ENCODE measurements around the gene BTBD10.
"Not testable (repeated sequence)": the region's sequence is repeated elsewhere in the genome, so short reads cannot be mapped to it uniquely, and the experiment has no call there.

The BTBD10 gene

DNA sequence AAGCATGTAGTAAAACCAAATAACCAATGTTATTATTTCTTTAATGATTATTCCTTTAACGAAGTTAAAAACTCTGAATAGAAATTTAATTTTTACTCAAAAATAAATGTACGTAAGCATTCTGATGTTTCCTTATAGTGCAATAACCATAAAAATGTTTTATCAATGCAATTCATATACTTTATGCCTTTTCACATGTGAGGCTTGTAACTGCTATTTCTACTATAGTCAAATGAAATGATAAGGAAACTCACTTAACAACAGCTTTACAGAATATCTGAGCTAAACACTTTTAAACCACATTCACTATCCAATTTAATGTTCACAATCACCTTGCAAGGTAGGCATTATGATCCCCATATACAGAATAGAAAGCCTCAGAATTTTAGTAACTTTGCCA, 17.4 kb downstream of the BTBD10 start:
- DNase-seq (ENCODE audit: low read depth in 1 of 2, low spot score in 1 of 2) = no peak

DNA sequence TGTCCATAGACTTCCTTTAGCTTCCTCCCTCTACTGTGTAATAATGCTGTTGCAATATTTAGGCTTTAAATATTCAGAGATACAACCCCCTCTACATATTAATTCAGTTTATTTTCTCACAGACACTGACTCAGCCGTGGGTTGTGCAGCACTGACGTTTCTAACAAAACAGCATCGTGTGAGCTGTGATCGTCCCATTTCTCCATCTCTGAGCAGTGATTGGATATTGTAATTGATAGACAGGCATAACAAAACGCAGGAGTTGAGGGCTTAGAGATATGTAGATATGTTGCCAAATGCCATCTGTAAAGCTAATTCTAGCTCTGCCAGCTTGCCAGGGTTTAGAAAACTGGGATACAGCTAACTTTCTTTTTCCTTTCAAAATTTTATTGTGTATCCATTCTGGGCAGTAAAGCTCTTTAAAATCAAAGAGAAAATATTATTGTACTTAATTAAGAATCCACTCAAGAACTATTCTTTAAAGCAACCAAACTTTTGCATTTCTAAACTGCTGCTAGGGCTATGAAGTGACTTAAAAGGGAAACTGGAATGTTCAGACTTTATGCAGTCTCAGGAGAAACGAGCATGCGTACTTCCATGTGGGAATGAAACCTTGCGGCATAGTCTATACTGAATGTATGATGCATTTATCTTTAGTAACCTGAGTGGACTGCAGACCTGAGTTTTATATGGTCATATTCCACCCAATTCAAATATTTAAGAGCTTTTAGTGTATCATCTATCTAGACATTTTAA, 22.7 kb downstream of the BTBD10 start:
- DNase-seq (ENCODE audit: low read depth in 1 of 2, low spot score in 1 of 2) = no peak

DNA sequence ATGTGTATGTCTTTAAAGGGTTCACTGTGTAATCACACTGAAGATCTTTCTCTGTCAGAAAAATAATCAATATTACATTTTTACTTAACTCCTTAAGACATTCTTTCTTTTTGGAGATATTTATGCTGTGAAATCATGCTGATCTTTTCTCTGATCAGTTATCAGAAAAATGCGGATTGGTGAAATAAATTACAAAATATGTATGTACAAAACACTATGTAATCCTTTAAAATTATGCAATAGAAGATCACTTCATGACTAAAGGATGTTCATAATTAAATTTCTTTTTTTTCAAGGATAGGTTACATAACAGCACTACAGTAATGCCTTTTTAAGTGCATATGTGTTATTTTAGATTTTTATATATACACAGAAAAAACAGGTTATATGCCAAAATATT, 24.7 kb downstream of the BTBD10 start:
- no peak for DNase-seq (ENCODE audit: low read depth in 1 of 2, low spot score in 1 of 2)

DNA sequence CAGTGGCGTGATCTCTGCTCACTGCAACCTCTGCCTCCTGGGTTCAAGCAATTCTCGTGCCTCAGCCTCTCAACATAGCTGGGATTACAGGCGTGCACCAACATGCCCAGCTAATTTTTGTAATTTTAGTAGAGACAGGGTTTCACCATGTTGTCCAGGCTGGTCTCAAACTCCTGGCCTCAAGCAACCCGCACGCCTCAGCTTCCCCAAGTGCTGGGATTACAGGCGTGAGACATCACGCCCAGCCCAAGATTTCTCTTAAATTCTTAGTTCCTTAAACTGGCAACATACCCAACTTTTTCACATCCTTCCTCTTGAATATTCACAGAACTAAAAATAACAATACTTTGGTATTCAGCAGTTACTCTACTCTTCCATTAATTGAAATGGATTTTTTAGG, 26.2 kb downstream of the BTBD10 start:
- DNase-seq (ENCODE audit: low read depth in 1 of 2, low spot score in 1 of 2) = not testable (repeated sequence)

DNA sequence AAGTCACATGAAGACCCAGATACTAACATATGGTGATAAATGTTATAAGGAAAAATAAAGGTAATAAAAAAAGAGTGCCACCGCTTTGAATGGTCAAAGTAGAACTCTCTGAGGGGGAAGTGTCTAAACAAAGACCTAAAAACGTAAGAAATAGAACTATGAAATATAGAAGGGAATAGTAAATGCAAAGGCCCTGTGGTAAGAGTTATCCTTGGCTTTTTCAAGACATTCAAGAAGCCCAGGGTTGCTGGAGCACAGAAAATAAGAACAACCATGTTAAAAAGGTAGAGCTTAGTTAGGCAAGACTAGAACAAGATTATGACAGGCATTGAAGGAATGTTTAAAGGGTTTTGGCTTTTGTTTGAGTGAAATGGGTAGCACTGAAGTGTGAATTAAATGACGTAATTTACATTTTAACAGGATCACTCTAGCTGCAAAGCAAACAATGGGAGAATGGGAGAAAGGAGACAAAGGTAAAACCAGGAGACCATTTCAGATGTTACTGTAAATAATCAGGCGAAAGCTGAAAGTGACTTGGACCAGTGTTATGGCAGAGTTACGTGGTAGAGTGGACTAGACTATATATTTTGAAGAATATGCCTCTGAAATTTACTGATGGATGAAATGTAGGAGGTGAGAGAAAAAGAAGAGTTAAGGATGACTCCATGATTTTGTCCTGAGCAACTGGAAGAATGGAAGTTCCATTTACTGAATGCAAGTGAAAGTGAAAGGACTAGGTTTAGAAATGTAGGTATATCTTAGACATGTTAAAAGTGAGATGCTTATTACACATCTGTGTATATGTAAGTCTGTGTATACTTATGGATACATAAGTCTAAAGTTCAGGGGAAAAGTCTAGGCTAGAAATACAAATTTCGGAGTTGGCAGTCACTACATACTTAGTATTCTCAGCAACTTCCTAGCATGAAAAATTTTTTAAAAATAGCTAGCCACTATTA, 28.5 kb downstream of the BTBD10 start:
- DNase-seq (ENCODE audit: low read depth in 1 of 2, low spot score in 1 of 2) = no peak

DNA sequence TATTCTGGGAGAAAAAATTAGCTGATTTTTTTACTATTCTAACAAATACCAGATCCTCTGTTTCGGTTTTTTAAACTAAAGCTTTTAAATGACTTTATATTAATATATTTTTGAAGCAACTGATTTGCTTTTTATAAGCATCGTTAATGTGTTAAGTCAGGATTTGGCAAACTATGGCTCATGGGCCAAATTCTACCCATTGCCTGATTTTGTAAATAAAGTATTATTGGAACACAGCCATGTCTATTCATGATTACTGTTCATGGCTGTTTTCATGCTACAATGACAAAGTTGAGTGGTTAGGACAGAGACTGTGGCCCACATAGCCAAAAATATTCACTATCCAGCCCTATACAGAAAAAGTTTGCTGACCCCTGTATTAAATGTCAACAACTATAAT, 29.6 kb downstream of the BTBD10 start:
- no peak for DNase-seq (ENCODE audit: low read depth in 1 of 2, low spot score in 1 of 2)

DNA sequence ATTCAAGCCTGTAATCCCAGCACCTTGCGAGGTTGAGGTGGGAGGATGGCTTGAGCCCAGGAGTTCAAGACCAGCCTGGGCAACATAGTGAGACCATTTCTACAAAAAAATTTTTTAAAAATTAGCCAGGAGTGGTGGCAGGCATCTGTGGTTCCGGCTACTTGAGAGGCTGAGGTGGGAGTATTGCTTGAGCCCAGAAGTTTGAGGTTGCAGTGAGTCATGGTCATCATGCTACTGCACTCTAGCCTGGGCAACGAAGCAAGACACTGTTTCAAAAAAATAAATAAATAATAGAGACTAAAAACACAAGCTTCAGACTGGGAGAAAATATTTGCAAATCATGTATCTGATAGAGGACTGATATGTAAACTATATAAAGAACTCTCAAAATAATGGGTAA, 33.2 kb downstream of the BTBD10 start:
- no peak for DNase-seq (ENCODE audit: low read depth in 1 of 2, low spot score in 1 of 2)

DNA sequence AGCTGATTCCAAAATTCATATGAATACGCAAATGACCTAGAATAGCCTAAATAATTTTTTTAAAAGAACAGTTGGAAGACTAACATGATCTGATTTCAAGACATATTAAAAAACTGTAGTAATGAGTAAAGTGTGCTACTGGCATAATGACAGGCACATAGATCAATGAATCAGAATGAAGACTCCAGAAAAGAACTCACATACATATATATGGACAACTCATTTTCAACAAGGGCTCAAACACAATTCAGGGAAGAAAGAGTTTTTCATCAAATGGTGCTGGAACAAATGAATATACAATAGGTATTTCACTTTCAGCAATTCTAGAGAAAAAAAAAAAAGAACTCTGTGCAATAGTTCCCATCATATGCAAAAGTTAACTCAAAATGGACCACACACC, 33.7 kb downstream of the BTBD10 start:
- no peak for DNase-seq (ENCODE audit: low read depth in 1 of 2, low spot score in 1 of 2)

DNA sequence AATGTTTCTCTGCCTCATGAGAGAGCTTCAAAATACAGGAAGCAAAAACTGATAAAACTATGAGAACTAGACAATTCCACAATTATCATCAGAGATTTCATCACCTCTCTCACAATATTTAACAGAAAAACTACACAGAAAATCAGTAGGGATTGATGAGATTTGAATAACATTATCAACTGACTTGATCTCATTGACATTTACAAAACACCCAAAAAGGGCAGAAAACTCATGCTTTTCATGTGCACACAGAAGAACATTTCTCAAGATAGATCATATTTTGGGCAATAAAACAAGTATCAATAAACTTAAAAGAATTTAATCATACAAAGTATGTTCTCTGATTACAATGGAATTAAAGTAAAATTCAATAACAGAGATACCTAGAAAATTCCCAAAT, 35.6 kb downstream of the BTBD10 start:
- DNase-seq (ENCODE audit: low read depth in 1 of 2, low spot score in 1 of 2) = no peak

DNA sequence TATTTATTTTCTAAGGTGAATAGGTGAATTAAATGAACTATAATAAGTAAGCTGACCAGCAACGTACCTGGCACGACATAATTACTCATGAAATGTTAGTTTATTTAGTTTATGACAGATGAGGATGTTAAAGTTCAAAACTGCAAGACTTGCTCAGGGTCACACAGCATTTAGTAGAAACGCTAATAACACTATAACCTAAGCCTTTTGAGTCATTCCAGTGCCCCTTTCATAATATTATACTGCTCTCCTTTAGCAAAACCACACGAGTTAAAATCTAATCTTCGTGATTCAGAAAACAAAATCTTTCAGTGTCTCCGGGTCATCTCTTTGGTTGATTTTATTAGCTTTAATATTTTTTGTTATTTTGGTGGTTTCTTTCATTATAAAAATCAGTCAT, 39.6 kb downstream of the BTBD10 start:
- no peak for DNase-seq (ENCODE audit: low read depth in 1 of 2, low spot score in 1 of 2)

DNA sequence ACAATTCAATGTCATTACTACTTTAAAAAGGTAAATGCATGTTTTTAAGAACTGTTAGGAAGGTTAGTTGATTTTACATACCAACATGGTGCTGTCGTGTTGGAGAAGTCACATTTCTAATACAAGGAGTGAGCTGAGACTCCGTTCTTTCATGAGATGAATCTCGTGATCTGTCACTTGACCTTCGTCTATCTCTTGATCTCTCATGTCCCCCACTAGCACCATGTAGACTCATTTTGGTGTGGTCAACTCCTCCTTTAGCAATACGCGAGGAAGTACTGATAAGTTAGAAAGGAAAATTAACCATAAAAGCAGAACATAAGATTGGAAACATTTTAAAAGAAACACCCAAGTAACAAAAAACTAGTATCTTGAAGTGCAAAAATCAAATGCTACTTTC, 41.5 kb downstream of the BTBD10 start:
- DNase-seq (ENCODE audit: low read depth in 1 of 2, low spot score in 1 of 2) = no peak

DNA sequence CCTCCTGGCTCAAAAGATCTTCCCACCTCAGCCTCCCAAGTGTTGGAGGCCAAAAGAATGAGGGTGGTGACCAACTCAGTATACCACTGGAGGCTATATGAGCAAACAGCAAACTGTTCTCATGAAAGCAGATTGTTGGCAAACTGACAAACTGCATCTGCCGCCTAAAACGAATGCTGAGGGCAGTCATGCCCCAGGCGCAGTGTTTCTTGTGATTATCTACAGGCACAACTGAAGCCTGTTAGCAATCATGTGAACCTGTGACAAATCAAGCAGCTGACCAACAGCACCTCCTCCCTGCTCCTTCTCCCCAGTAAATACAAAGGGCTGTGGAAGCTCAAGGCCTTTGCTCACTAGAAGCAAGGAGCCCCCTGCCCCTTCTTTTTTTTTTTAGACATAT, 47.8 kb downstream of the BTBD10 start:
- no peak for DNase-seq (ENCODE audit: low read depth in 1 of 2, low spot score in 1 of 2)

DNA sequence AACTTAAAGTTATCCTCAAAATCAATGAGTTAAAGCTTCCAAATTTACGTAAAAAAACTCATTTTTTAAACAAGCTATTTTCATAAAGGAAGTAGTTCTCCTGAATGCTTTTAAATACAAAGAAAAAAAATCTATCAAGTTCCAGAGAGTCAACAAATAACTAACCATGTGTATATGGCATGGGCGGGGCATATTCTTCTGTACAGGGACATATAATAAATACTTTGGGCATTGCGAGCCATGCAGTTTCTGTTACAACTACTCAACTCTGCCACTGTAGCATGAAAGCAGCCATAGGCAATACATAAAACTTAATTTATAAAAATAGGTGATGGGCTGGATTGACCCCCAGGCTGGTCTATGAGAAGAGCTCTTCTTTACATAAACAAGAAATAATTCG, 57.8 kb downstream of the BTBD10 start:
- DNase-seq (ENCODE audit: low read depth in 1 of 2, low spot score in 1 of 2) = no peak

DNA sequence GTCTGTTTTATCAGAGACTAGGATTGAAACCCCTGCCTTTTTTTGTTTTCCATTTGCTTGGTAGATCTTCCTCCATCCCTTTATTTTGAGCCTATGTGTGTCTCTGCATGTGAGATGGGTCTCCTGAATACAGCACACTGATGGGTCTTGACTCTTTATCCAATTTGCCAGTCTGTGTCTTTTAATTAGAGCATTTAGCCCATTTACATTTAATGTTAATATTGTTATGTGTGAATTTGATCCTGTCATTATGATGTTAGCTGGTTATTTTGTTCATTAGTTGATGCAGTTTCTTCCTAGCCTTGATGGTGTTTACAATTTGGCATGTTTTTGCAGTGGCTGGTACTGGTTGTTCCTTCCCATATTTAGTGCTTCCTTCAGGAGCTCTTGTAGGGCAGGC, 64.7 kb downstream of the BTBD10 start:
- DNase-seq (ENCODE audit: low read depth in 1 of 2, low spot score in 1 of 2) = not testable (repeated sequence)

DNA sequence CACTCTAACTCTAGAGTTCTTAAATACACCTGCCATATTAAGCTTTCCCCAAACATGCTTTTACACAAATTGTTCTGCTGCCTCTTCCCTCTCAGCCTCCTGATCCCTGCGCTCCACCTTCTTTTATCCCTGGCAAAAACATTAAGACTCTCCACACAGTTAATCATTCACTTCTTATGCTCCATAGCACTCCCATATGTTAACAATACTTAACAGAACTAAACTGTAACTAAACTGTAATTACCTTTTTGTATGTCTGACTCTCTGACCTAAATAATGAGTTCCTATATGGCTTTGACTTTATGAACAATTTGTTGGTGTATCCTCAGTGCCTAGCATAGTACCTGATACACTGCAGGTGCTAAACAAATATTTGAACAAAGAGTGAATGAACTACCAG, 71.8 kb downstream of the BTBD10 start:
- DNase-seq (ENCODE audit: low read depth in 1 of 2, low spot score in 1 of 2) = no peak

DNA sequence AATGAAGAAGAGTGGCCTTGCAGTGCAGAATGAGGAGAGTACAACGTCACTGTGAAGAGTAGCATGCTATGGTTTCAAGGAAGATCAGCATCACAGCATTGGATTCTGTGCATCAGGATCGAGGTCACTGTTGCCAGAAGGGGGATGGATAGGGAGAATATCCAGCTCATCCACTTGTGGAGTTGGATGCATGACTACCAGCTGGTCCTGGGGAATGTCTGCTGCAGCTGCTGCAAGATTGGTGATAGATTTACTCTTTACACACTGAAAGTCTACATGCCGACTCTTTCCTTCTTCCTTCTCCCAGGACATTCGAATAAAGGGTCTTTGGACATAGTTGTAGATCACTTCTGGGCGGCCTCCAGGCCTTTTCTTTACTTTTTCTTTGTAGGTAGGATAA, 74.3 kb downstream of the BTBD10 start:
- DNase-seq (ENCODE audit: low read depth in 1 of 2, low spot score in 1 of 2) = no peak

DNA sequence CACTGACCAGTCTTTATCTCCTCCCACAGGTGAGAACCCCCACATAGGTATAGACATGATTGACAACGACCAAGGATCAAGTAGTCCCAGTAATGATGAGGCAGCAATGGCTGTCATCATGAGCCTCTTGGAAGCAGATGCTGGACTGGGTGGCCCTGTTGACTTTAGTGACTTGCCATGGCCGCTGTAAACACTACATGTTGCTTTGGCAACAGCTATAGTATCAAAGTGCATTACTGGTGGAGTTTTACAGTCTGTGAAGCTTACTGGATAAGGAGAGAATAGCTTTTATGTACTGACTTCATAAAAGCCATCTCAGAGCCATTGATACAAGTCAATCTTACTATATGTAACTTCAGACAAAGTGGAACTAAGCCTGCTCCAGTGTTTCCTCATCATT, 76.5 kb downstream of the BTBD10 start:
- no peak for DNase-seq (ENCODE audit: low read depth in 1 of 2, low spot score in 1 of 2)

DNA sequence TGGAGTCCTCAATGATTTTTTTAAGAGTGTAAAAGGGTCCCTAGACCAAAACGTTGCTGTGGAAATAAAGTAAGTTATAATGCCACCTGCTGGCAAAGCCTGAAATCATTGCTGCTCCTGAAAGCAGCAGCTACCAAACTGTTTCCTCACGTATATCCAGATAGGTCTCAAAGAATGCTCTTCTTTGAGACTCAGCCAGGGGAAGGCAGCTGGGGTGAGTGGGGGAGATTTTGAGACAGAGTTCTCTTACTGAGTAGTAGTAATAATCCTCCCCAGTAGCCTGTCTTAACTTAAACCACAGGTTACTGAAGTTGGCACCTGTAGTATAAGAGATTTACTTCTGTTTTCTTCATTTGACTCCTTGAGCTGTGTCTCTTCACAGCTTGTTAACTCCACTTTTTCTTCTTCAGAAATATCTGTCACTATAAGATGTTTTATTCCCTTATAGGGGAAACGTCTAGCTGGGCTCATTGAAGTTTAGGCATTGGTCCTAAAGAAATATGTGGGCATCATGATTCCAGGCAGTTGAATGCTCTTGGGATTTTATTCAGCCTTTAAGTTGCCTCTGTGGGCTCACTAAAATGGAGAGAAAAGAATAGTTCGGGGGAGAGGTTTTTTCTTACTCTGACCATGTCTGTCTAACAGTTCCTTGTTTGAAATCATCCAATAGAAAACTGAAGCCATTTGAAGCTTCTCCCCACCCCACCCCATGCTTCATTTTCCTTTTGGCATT, 77.9 kb downstream of the BTBD10 start:
- DNase-seq (ENCODE audit: low read depth in 1 of 2, low spot score in 1 of 2) = no peak

DNA sequence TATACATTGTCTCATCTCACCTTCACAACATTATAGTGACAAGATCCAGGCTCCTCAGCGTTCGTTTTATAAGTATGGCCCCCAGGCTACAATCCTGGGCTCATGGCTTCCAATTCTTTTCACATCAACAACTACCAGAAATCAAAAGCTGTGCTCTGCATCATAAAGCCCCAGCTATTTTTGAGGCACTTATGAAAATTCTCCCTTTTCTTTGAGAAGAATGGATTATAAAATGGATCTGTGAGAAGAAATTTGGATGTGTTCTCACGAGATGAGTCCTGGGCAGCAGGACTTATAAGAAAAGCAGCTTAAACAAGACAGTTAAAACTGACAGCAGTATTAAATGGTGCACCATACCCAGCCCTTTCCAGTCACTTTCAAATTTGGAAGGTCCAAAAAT, 80.3 kb downstream of the BTBD10 start:
- DNase-seq (ENCODE audit: low read depth in 1 of 2, low spot score in 1 of 2) = no peak

DNA sequence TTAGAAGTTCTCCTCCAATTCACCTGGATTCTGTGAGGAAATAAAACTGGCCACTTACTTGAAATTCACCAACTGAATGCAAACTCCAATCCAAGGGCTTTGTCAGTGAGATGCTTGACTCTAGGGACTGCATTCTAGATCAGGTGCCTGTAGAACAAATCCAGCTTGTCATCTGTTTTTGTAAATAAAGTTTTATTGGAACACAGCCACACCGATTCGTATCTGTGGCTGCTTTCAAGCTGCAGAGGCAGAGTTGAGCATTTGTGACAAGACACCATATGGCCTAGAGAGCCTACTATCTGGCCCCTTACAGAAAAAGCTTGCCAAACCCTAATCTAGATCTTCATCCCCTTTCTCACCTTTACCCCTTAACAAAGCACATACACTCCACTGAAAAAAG, 82.3 kb downstream of the BTBD10 start:
- no peak for DNase-seq (ENCODE audit: low read depth in 1 of 2, low spot score in 1 of 2)

DNA sequence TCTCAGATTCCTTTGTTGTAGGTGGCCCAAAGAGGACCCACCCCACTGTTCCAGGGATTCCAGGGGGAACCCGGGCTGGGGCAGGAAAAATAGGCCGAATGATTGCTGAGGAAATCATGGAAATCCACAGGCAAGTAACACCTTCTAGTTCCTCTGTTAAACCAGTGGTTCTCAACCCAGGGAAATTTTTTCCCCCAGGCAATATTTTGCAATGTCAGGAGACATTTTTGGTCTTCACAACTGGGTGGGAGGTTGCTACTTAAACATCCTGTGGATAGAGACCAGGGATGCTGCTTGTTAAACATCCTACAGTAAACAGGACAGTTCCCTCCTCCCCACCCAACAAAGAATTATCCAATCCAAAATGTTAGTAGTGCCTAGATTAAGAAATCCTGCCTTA, 84.7 kb downstream of the BTBD10 start:
- no peak for DNase-seq (ENCODE audit: low read depth in 1 of 2, low spot score in 1 of 2)

DNA sequence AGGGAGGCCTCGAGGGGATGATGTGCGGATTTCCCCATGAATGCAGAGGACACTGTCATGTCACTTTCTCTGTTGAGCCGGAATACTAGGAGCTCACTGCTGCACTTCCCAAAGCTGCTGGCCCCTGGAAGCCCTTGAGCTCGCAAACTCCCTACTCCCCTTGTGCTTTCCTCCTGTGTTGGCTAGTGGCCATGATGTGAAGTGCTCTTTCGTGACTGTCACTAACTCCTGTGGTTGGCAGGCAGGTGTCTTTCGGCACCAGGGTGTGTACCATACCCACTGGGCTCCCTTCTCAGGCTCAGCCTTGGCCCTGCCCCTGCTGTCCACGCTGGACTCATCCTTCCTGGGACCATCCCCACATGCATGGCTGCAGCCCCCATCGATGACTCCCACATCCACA, 86.2 kb downstream of the BTBD10 start:
- DNase-seq (ENCODE audit: low read depth in 1 of 2, low spot score in 1 of 2) = no peak
